HepG2 (cell line): ENCODE measurements around the gene PCBP4.

Experiments
- E2F5 ChIP-seq: sonication (generic); formaldehyde crosslinking; conservative IDR thresholded peaks from 2 replicates; pipeline ENCODE4 v1.4.0; 2020; ENCODE audit warnings: missing genetic modification reagents
- FOXK2 ChIP-seq: fragments of 450-650 bp; IDR thresholded peaks from 2 replicates; pipeline ENCODE4 v1.6.1; 2016
- HOXA7 ChIP-seq: sonication (generic); formaldehyde crosslinking; IDR thresholded peaks from 2 replicates; pipeline ENCODE4 v1.8.1; 2022; ENCODE audit warnings: mild to moderate bottlenecking, missing genetic modification reagents, moderate library complexity
- JUN ChIP-seq: sonication (generic); formaldehyde crosslinking; IDR thresholded peaks from 2 replicates; pipeline ENCODE4 v1.4.0; 2020; ENCODE audit warnings: mild to moderate bottlenecking, missing genetic modification reagents
- POLR2AphosphoS5 ChIP-seq: IDR thresholded peaks from 2 replicates; pipeline ENCODE4 v1.6.1; 2012; ENCODE audit warnings: low read depth, low read length
- PPARG ChIP-seq: conservative IDR thresholded peaks from 2 replicates; pipeline ENCODE4 v1.6.1; 2016; ENCODE audit warnings: missing biosample characterization, missing genetic modification reagents
- RARA ChIP-seq: IDR thresholded peaks from 2 replicates; pipeline ENCODE4 v1.6.1; 2016; ENCODE audit warnings: missing genetic modification reagents, missing compliant biosample characterization
- TGIF2 ChIP-seq: IDR thresholded peaks from 2 replicates; pipeline ENCODE4 v1.6.1; 2016; ENCODE audit warnings: control low read depth, missing compliant biosample characterization
- ZBTB21 ChIP-seq: sonication (generic); formaldehyde crosslinking; IDR thresholded peaks from 2 replicates; pipeline ENCODE4 v1.4.0; 2020; ENCODE audit warnings: missing genetic modification reagents
- ZNF724P ChIP-seq: sonication (generic); formaldehyde crosslinking; IDR thresholded peaks from 2 replicates; pipeline ENCODE4 v1.8.0; 2022; ENCODE audit warnings: missing genetic modification reagents, borderline replicate concordance
- TF ChIP-seq, protein P1 (sequence below): sonication (generic); formaldehyde crosslinking; conservative IDR thresholded peaks from 2 replicates; pipeline ENCODE4 v1.4.0; 2020; ENCODE audit warnings: missing genetic modification reagents

GRCh38 chr3:51985063-51985462, 17.8 kb upstream of the PCBP4 start:
- TF ChIP-seq ZNF724P (CRISPR knock-in tag) (no peak), FOXK2 (no peak), ZBTB21 (CRISPR knock-in tag) (no peak), POLR2AphosphoS5 (no peak), TGIF2 (CRISPR knock-in tag) (no peak), E2F5 (CRISPR knock-in tag) (no peak), PPARG (no peak), JUN (CRISPR knock-in tag) (no peak), HOXA7 (CRISPR knock-in tag) (no peak), RARA (CRISPR knock-in tag) (no peak)
- TF ChIP-seq, protein P1, sequence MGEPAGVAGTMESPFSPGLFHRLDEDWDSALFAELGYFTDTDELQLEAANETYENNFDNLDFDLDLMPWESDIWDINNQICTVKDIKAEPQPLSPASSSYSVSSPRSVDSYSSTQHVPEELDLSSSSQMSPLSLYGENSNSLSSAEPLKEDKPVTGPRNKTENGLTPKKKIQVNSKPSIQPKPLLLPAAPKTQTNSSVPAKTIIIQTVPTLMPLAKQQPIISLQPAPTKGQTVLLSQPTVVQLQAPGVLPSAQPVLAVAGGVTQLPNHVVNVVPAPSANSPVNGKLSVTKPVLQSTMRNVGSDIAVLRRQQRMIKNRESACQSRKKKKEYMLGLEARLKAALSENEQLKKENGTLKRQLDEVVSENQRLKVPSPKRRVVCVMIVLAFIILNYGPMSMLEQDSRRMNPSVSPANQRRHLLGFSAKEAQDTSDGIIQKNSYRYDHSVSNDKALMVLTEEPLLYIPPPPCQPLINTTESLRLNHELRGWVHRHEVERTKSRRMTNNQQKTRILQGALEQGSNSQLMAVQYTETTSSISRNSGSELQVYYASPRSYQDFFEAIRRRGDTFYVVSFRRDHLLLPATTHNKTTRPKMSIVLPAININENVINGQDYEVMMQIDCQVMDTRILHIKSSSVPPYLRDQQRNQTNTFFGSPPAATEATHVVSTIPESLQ, result no peak
